SJSA1 (cell line): ENCODE measurements around the gene CFAP61. TPM values are rescaled to one million over a fixed set of nuclear protein-coding genes. Genes with fewer than 3 reads are reported as not detected.

Experiments used
- DNase-seq, 2 experiments: peaks; one replicate each; pipeline ENCODE4 v3.0.0-alpha.2; 2015 to 2020; ENCODE audit warnings: low spot score in 2 of 2, low read depth in 1 of 2
- H3K27ac ChIP-seq: fragments of 250-450 bp; sonication (Bioruptor Pico); 2 replicates; pipeline ENCODE4 v1.5.1; 2020; ENCODE audit warnings: mild to moderate bottlenecking, moderate library complexity
- H3K27me3 ChIP-seq: fragments of 250-450 bp; sonication (Bioruptor Pico); replicated peaks from 2 replicates; pipeline ENCODE4 v1.5.1; 2020; ENCODE audit warnings: mild to moderate bottlenecking, moderate library complexity
- H3K36me3 ChIP-seq: fragments of 250-450 bp; sonication (Bioruptor Pico); 2 replicates; pipeline ENCODE4 v1.5.1; 2020; ENCODE audit warnings: mild to moderate bottlenecking
- H3K4me1 ChIP-seq: fragments of 250-450 bp; sonication (Bioruptor Pico); replicated peaks from 2 replicates; pipeline ENCODE4 v1.6.1; 2021; ENCODE audit warnings: mild to moderate bottlenecking
- H3K4me3 ChIP-seq: fragments of 250-450 bp; sonication (Bioruptor Pico); 2 replicates; pipeline ENCODE4 v1.5.1; 2020; ENCODE audit warnings: mild to moderate bottlenecking
- H3K9me3 ChIP-seq: fragments of 250-450 bp; sonication (Bioruptor Pico); replicated peaks from 2 replicates; pipeline ENCODE4 v1.5.1; 2020; ENCODE audit warnings: mild to moderate bottlenecking
- total RNA-seq: library from RNA; depleted of rRNA; stranded (reverse); fragments of >200 nt; shearing (Covaris generic); gene quantifications from 2 replicates; pipeline ENCODE4 v1.2.3, GENCODE V29; 2014

CFAP61 gene
- total RNA-seq, 1 experiment from 2014 or later: not detected

DNA sequence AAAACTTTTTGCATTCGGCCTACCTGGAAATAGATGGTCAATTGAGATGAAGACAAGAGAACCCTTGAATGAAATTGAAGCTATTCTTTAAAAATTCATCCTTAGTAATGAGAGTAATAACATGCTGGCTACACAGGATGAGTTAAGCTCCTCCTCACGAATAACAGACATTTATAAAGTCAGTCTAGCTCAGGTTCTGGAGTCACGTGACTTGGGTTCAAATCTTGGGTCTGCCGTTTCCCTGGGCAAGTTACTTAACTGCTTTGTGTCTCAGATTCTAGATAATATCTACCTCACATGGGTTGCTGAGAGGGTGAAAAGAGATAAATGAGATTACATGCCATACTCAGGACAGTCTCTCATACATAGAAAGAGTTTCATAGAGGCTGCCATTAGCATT, 214.2 kb downstream of the CFAP61 start:
- Histone ChIP-seq H3K4me1 (no peaks in the 10 kb centered on the region), H3K4me3 (no peak overlapping the region), H3K27me3 (no peaks in the 10 kb centered on the region), H3K36me3 (no peaks in the 10 kb centered on the region), H3K27ac (no peak overlapping the region), H3K9me3 (no peaks in the 10 kb centered on the region)
- DNase-seq: no peak

DNA sequence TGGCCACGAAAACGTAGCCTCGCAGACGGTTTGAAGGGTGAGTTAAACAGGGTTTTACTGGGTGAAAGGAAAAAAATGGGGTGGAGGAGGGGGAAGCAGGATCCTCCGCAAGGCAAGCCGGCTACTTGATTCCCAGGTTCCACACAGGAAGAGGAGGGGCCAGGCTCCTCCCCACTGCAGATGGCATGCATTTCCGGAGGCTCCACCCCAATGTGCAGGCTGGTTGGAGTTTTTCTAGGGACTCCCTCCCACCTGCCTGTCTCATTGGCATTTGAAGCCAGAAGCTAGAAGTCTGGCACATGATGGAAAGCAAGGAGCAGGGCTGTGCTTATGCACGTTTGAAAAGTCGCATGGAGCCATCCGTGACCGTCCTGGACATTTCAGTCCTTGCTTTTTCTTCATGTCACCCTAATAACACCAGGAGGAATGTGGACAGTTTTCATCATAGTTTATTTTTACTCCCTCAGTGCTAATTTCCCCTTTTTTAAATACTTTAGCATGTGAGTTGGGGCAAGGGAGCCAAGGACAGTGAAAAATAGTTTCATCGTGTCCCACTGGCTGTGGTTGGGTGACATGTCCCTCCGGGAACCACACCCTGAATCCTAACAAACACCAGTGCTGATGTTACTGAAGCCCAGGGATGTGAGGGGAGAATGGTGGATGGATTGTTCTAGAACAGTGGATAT, 215.5 kb downstream of the CFAP61 start:
- Histone ChIP-seq H3K4me3 (no peak overlapping the region), H3K36me3 (no peaks in the 10 kb centered on the region), H3K27ac (no peak overlapping the region), H3K27me3 (no peaks in the 10 kb centered on the region), H3K4me1 (no peaks in the 10 kb centered on the region), H3K9me3 (no peaks in the 10 kb centered on the region)
- no peak for DNase-seq

DNA sequence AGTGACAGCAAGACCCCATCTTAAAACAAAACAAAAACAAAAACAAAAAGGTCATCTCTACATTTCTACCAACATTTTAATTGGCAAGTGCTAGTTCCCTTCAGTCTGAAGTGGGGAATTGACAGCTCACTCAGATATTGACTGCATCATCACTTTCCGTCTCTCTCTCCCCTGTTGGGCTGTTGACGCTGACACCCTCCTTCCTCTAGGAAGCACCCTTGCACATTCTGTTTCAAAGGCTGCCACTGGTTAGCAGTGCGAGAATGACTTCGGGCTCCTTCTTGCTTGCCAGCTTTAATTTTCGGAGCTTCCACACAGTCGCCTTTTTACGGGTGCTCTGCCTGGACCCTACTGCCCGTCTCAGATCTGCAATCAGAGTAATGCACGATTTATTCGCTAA, 218.9 kb downstream of the CFAP61 start:
- no peaks in the 10 kb centered on the region for H3K36me3 ChIP-seq
- no peak for DNase-seq
- no peaks in the 10 kb centered on the region for H3K27me3 ChIP-seq
- no peaks in the 10 kb centered on the region for H3K4me1 ChIP-seq
- no peak overlapping the region for H3K4me3 ChIP-seq
- no peaks in the 10 kb centered on the region for H3K9me3 ChIP-seq
- H3K27ac ChIP-seq: no peak overlapping the region

- no peak for DNase-seq
- no peaks in the 10 kb centered on the region for H3K4me1 ChIP-seq
- no peaks in the 10 kb centered on the region for H3K27me3 ChIP-seq
- H3K36me3 ChIP-seq: no peaks in the 10 kb centered on the region
- H3K27ac ChIP-seq: no peak overlapping the region
- no peak overlapping the region for H3K4me3 ChIP-seq
- no peaks in the 10 kb centered on the region for H3K9me3 ChIP-seq
Observed at GRCh38 chr20:20272686-20273085, 220.4 kb downstream of the CFAP61 start.

DNA sequence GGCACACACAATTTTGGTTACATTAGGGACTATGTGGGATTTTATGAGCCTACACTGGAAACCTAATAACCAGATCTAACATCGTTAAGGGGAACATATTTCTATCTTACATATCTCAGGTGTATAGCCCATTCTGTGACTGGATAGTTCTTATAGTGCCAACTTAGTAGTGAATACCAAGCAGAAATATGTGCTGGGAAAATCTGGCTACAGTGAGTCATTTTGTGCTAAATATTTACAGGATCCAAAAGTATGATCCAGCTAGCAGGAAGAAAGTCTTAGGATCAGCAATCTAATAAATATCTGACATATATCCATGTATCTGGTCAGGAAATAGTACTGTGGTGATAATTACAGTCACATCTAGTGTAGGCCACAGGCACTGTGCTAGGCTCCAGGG, 221.0 kb downstream of the CFAP61 start:
- no peaks in the 10 kb centered on the region for H3K9me3 ChIP-seq
- DNase-seq: no peak
- no peak overlapping the region for H3K4me3 ChIP-seq
- H3K27me3 ChIP-seq: no peaks in the 10 kb centered on the region
- H3K27ac ChIP-seq: no peak overlapping the region
- no peaks in the 10 kb centered on the region for H3K36me3 ChIP-seq
- H3K4me1 ChIP-seq: no peaks in the 10 kb centered on the region

- no peaks in the 10 kb centered on the region for H3K36me3 ChIP-seq
- no peaks in the 10 kb centered on the region for H3K4me1 ChIP-seq
- no peak overlapping the region for H3K4me3 ChIP-seq
- no peaks in the 10 kb centered on the region for H3K9me3 ChIP-seq
- no peak for DNase-seq
- no peaks in the 10 kb centered on the region for H3K27me3 ChIP-seq
- H3K27ac ChIP-seq: no peak overlapping the region
Observed at GRCh38 chr20:20274821-20275220, 222.5 kb downstream of the CFAP61 start.

GRCh38 chr20:20275636-20276035, 223.3 kb downstream of the CFAP61 start:
- Histone ChIP-seq H3K4me1 (no peaks in the 10 kb centered on the region), H3K27me3 (no peaks in the 10 kb centered on the region), H3K27ac (no peak overlapping the region), H3K9me3 (no peaks in the 10 kb centered on the region), H3K4me3 (no peak overlapping the region), H3K36me3 (no peaks in the 10 kb centered on the region)
- DNase-seq: no peak

- Histone ChIP-seq H3K27ac (no peak overlapping the region), H3K4me1 (no peaks in the 10 kb centered on the region), H3K36me3 (no peaks in the 10 kb centered on the region), H3K4me3 (no peak overlapping the region), H3K27me3 (no peaks in the 10 kb centered on the region), H3K9me3 (no peaks in the 10 kb centered on the region)
- DNase-seq: no peak
Observed at GRCh38 chr20:20276811-20277530, 224.6 kb downstream of the CFAP61 start.

- Histone ChIP-seq H3K36me3 (no peaks in the 10 kb centered on the region), H3K27ac (no peak overlapping the region), H3K4me3 (no peak overlapping the region), H3K4me1 (no peaks in the 10 kb centered on the region), H3K9me3 (no peaks in the 10 kb centered on the region), H3K27me3 (no peaks in the 10 kb centered on the region)
- DNase-seq: no peak
Observed at GRCh38 chr20:20277894-20278335, 225.6 kb downstream of the CFAP61 start.

- H3K27me3 ChIP-seq: no peaks in the 10 kb centered on the region
- no peaks in the 10 kb centered on the region for H3K9me3 ChIP-seq
- no peaks in the 10 kb centered on the region for H3K4me1 ChIP-seq
- no peaks in the 10 kb centered on the region for H3K36me3 ChIP-seq
- no peak overlapping the region for H3K4me3 ChIP-seq
- no peak overlapping the region for H3K27ac ChIP-seq
- no peak for DNase-seq
Observed at GRCh38 chr20:20286061-20286460, 233.7 kb downstream of the CFAP61 start.

- H3K27ac ChIP-seq: no peak overlapping the region
- no peaks in the 10 kb centered on the region for H3K27me3 ChIP-seq
- no peaks in the 10 kb centered on the region for H3K36me3 ChIP-seq
- no peaks in the 10 kb centered on the region for H3K4me1 ChIP-seq
- no peaks in the 10 kb centered on the region for H3K9me3 ChIP-seq
- no peak overlapping the region for H3K4me3 ChIP-seq
- no peak for DNase-seq
Observed at GRCh38 chr20:20289331-20289730, 237.0 kb downstream of the CFAP61 start.

GRCh38 chr20:20292472-20292871, 240.1 kb downstream of the CFAP61 start:
- H3K36me3 ChIP-seq: no peaks in the 10 kb centered on the region
- H3K9me3 ChIP-seq: no peaks in the 10 kb centered on the region
- no peak overlapping the region for H3K4me3 ChIP-seq
- H3K27me3 ChIP-seq: no peaks in the 10 kb centered on the region
- no peak for DNase-seq
- no peak overlapping the region for H3K27ac ChIP-seq
- no peaks in the 10 kb centered on the region for H3K4me1 ChIP-seq

DNA sequence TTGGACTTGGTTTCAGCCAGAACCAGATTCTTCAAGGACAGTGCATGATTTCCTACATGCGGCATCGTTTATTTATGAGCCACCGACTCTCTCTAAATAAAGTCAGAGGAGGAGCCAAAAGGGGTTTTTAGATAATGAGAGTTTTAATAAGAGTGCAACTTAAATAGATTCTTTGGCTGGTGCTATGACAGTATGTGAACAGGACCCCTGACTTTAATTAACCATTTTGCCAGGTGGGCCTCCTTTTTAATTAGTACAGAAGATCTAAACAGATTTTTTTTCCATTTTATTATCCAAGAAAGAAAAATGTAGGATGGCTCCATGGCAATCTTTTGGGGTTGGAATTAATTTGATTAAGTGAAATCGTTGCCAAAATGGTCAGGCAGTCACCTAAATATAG, 240.8 kb downstream of the CFAP61 start:
- no peaks in the 10 kb centered on the region for H3K27me3 ChIP-seq
- H3K27ac ChIP-seq: no peak overlapping the region
- no peaks in the 10 kb centered on the region for H3K9me3 ChIP-seq
- no peak for DNase-seq
- H3K36me3 ChIP-seq: no peaks in the 10 kb centered on the region
- H3K4me1 ChIP-seq: no peaks in the 10 kb centered on the region
- no peak overlapping the region for H3K4me3 ChIP-seq

GRCh38 chr20:20293691-20294385, 241.5 kb downstream of the CFAP61 start:
- Histone ChIP-seq H3K27ac (no peak overlapping the region), H3K9me3 (no peaks in the 10 kb centered on the region), H3K4me3 (no peak overlapping the region), H3K4me1 (no peaks in the 10 kb centered on the region), H3K27me3 (no peaks in the 10 kb centered on the region), H3K36me3 (no peaks in the 10 kb centered on the region)
- DNase-seq: no peak
